GM12878 (cell line): ENCODE results near the gene AKR1B15. TPM values are rescaled to one million over a fixed set of nuclear protein-coding genes. Genes with fewer than 3 reads are reported as not detected.

Experiments used
- ATAC-seq: fragments of 200-7000 bp; cut with Tn5 transposase; 3 replicates; pipeline ENCODE4 v1.9.1; 2020; ENCODE audit warnings: mild to moderate bottlenecking, moderate library complexity
- BruUV-seq: library from RNA; stranded (reverse); fragments of 400-500 nt; replicated peaks from 2 replicates; lab custom pipeline; 2021; lab: Mats Ljungman, UMichigan
- CTCF ChIA-PET: fragments of 300-600 bp; sonication (Branson Sonifier 250); formaldehyde crosslinking; extraction: SDS; loops from one replicate; lab custom pipeline; 2021; ENCODE audit warnings: inconsistent platforms; lab: Yijun Ruan, JAX
- POLR2A ChIA-PET: fragments of 350-600 bp; formaldehyde crosslinking; extraction: SDS; loops from one replicate; lab custom pipeline; 2021; ENCODE audit warnings: inconsistent platforms; lab: Charles Lee
- RAD21 ChIA-PET: fragments of 300-600 bp; sonication (Branson Sonifier 250); formaldehyde crosslinking; loops from one replicate; lab custom pipeline; 2023; ENCODE audit warnings: antibody characterized with exemption; ENCODE audit not compliant: unreplicated experiment; lab: Charles Lee
- SMC1A ChIA-PET: fragments of 300-600 bp; sonication (Branson Sonifier 250); formaldehyde crosslinking; loops from one replicate; lab custom pipeline; 2023; ENCODE audit not compliant: unreplicated experiment, uncharacterized antibody; lab: Charles Lee
- DNase-seq: peaks from one replicate; pipeline ENCODE4 v3.0.0-alpha.2; 2011; ENCODE audit warnings: low read depth, low spot score
- FAIRE-seq: peaks from 3 replicates; lab custom pipeline; 2011; peaks lifted over from hg19 to GRCh38; lab: Jason Lieb, UNC
- H2AFZ ChIP-seq: 2 replicates; pipeline ENCODE4 v1.6.0; 2011; ENCODE audit warnings: low read depth, low read length, control low read depth; ENCODE audit not compliant: control insufficient read depth
- H3K27ac ChIP-seq: 2 replicates; pipeline ENCODE4 v1.5.1; 2011; ENCODE audit warnings: control low read depth; ENCODE audit not compliant: control insufficient read depth, insufficient read depth
- H3K27me3 ChIP-seq, 2 experiments: replicated peaks in 1 of 2; 2 replicates each; pipeline versions ENCODE4 v1.6.0 to v1.6.1; 2011; ENCODE audit warnings: low read length in 1 of 2; ENCODE audit not compliant: control insufficient read depth in 2 of 2, insufficient read depth in 2 of 2
- H3K36me3 ChIP-seq, 2 experiments: 2 replicates each; pipeline ENCODE4 v1.5.1; 2011; ENCODE audit warnings: low read length in 1 of 2; ENCODE audit not compliant: control insufficient read depth in 2 of 2, insufficient read depth in 2 of 2
- H3K4me1 ChIP-seq: 2 replicates; pipeline ENCODE4 v1.6.1; 2011; ENCODE audit warnings: mild to moderate bottlenecking, low read length, moderate library complexity, mixed read lengths; ENCODE audit not compliant: control insufficient read depth, insufficient read depth
- H3K4me2 ChIP-seq: 2 replicates; pipeline ENCODE4 v1.6.0; 2011; ENCODE audit warnings: control low read depth; ENCODE audit not compliant: control insufficient read depth, insufficient read depth
- H3K4me3 ChIP-seq: fragments of 200-600 bp; sonication (generic); 2 replicates; pipeline ENCODE4 v1.5.1; 2016
- H3K79me2 ChIP-seq: 2 replicates; pipeline ENCODE4 v1.6.0; 2011; ENCODE audit warnings: low read length; ENCODE audit not compliant: control insufficient read depth, insufficient read depth
- H3K9ac ChIP-seq: 2 replicates; pipeline ENCODE4 v1.8.0; 2011; ENCODE audit warnings: low read length, control low read depth, mixed read lengths; ENCODE audit not compliant: control insufficient read depth, insufficient read depth
- H3K9me3 ChIP-seq: replicated peaks from 3 replicates; pipeline ENCODE4 v1.5.1; 2011; ENCODE audit warnings: mild to moderate bottlenecking, low read length; ENCODE audit not compliant: control insufficient read depth, insufficient read depth
- H4K20me1 ChIP-seq: 2 replicates; pipeline ENCODE4 v1.6.0; 2011; ENCODE audit not compliant: control insufficient read depth, insufficient read depth
- CREB1 ChIP-seq: IDR thresholded peaks from 2 replicates; pipeline ENCODE4 v1.6.1; 2012; ENCODE audit warnings: low read depth, mild to moderate bottlenecking, inconsistent platforms
- DPF2 ChIP-seq: fragments of 450-650 bp; IDR thresholded peaks from 2 replicates; pipeline ENCODE4 v1.6.1; 2017; ENCODE audit warnings: mild to moderate bottlenecking
- EP300 ChIP-seq, 2 experiments: fragments of 150-350 bp in 1 of 2; IDR thresholded peaks; 2 replicates each; pipeline ENCODE4 v1.6.1; 2011 to 2012; ENCODE audit warnings: low read depth in 2 of 2, low read length in 2 of 2, borderline replicate concordance in 1 of 2, improper control_type of control experiment in 1 of 2, inconsistent platforms in 1 of 2; ENCODE audit not compliant: control insufficient read depth in 1 of 2
- FOS ChIP-seq: IDR thresholded peaks from 3 replicates; pipeline ENCODE4 v1.6.1; 2011; ENCODE audit warnings: borderline replicate concordance; ENCODE audit not compliant: insufficient read length; ENCODE audit errors: extremely low read depth
- FOXK2 ChIP-seq: fragments of 450-650 bp; IDR thresholded peaks from 2 replicates; pipeline ENCODE4 v1.6.1; 2017; ENCODE audit warnings: mild to moderate bottlenecking, moderate library complexity
- HDAC2 ChIP-seq: fragments of 200-600 bp; sonication (generic); IDR thresholded peaks from 2 replicates; pipeline ENCODE4 v1.6.1; 2017
- IRF5 ChIP-seq: fragments of 450-650 bp; IDR thresholded peaks from 2 replicates; pipeline ENCODE4 v1.6.1; 2017; ENCODE audit warnings: borderline replicate concordance
- NFYB ChIP-seq: IDR thresholded peaks from 2 replicates; pipeline ENCODE4 v1.6.1; 2011; ENCODE audit warnings: low read depth, mild to moderate bottlenecking, low read length, improper control_type of control experiment, moderate library complexity; ENCODE audit not compliant: insufficient read depth
- PAX8 ChIP-seq: fragments of 450-650 bp; IDR thresholded peaks from 2 replicates; pipeline ENCODE4 v1.6.1; 2017; ENCODE audit warnings: mild to moderate bottlenecking, moderate library complexity
- RELB ChIP-seq: fragments of 450-650 bp; IDR thresholded peaks from 2 replicates; pipeline ENCODE4 v1.6.1; 2017; ENCODE audit warnings: low read depth, mild to moderate bottlenecking, moderate library complexity
- SPI1 ChIP-seq: IDR thresholded peaks from 2 replicates; pipeline ENCODE4 v1.6.1; 2011; ENCODE audit warnings: low read depth, mild to moderate bottlenecking, low read length, moderate library complexity, borderline replicate concordance; ENCODE audit not compliant: insufficient read depth
- SREBF1 ChIP-seq: IDR thresholded peaks from 2 replicates; pipeline ENCODE4 v1.6.1; 2012; ENCODE audit warnings: mild to moderate bottlenecking, low read length
- STAT3 ChIP-seq: IDR thresholded peaks from 2 replicates; pipeline ENCODE4 v1.6.1; 2011; ENCODE audit warnings: low read depth, low read length, improper control_type of control experiment
- TAF1 ChIP-seq: IDR thresholded peaks from 2 replicates; pipeline ENCODE4 v1.6.1; 2011; ENCODE audit warnings: mild to moderate bottlenecking, low read depth, low read length, borderline replicate concordance
- TCF3 ChIP-seq: IDR thresholded peaks from 2 replicates; pipeline ENCODE4 v1.6.1; 2012; ENCODE audit warnings: low read depth, mild to moderate bottlenecking, low read length, borderline replicate concordance; ENCODE audit not compliant: insufficient read depth
- WGBS: methylation state at CpG from one replicate; pipeline ENCODE4 v1.1.6; 2016; ENCODE audit warnings: low lambda C conversion rate; ENCODE audit not compliant: insufficient replicate concordance, insufficient coverage; ENCODE audit errors: missing lambda C conversion rate; 5-methylcytosine and 5-hydroxymethylcytosine counted together
- in situ Hi-C: fragments of 300-500 bp; cut with MboI; formaldehyde crosslinking; loops from 9 replicates; pipeline ENCODE4 v1.14.3; 2018; ENCODE audit warnings: mixed read lengths
- intact Hi-C: fragments of 100-400 bp; cut with micrococcal nuclease; formaldehyde crosslinking; loops from one replicate; pipeline ENCODE4 v1.14.2; 2022; ENCODE audit not compliant: unreplicated experiment
- polyA plus RNA-seq, 11 experiments: library from polyadenylated mRNA; depleted of rRNA in 4 of 11; unstranded in 6 of 11; stranded (reverse) in 5 of 11; fragments of >200 nt; fragmentation: Nextera tagmentation in 4 of 11; fragmentation: Illumina TruSeq in 1 of 11; extraction: Ambion mirVana in 4 of 11; extraction: Trizol in 1 of 11; gene quantifications; 1 replicate in 1 of 11; 2 replicates in 10 of 11; pipeline versions ENCODE4 v1.2.1 to v1.2.3, GENCODE V29; 2011 to 2016; ENCODE audit warnings: inconsistent platforms in 2 of 11, missing spikeins in 2 of 11, low read depth in 1 of 11
- total RNA-seq, 4 experiments: library from RNA; depleted of rRNA in 3 of 4; stranded (reverse); fragments of >200 nt in 3 of 4; fragmentation: Illumina TruSeq in 1 of 4; extraction: Trizol in 1 of 4; gene quantifications; 2 replicates each; pipeline versions ENCODE4 v1.2.1 to v1.2.3, GENCODE V29; 2013 to 2021

Gene AKR1B15
- total and polyA plus RNA-seq, 10 of the 15 experiments (the other 5 are each of a cell fraction or from before 2014, with no cell fraction given): 0.06 TPM; not detected in 9

GRCh38 chr7:134534633-134535032 lies 14.3 kb upstream of the AKR1B15 start:
- intact Hi-C loops: no loop called here
- Histone ChIP-seq H3K79me2 (no peaks in the 10 kb centered on the region), H3K4me1 (no peaks in the 10 kb centered on the region), H3K4me3 (no peak overlapping the region), H4K20me1 (no peaks in the 10 kb centered on the region), H3K9me3 (no peaks in the 10 kb centered on the region), H3K27ac (no peak overlapping the region), H3K9ac (no peak overlapping the region), H3K4me2 (no peak overlapping the region), H3K27me3 (no peaks in the 10 kb centered on the region; a peak in 2 of 4 replicates), H3K36me3 (no peaks in the 10 kb centered on the region), H2AFZ (no peak overlapping the region)
- in situ Hi-C loops: no loop called here
- ATAC-seq (no peak), FAIRE-seq (no peak), DNase-seq (no peak)
- RAD21 ChIA-PET: no interaction called here
- CTCF ChIA-PET: interaction anchor here (1.0 kb wide), 1 partner anchor 102 kb away, joined by 3 read pairs; no protein-coding TSS in a partner anchor
- SMC1A ChIA-PET: no interaction called here
- no TSS peak for BruUV-seq
- TF ChIP-seq NFYB: no peak
- no peak for TF ChIP-seq TAF1
- no peak for TF ChIP-seq CREB1
- TF ChIP-seq STAT3: no peak
- POLR2A ChIA-PET: no interaction called here
- 37% methylated on average over 3 of the region's 3 CpGs for WGBS

GRCh38 chr7:134535272-134535918 lies 13.5 kb upstream of the AKR1B15 start:
- RAD21 ChIA-PET: no interaction called here
- no TSS peak for BruUV-seq
- H4K20me1 ChIP-seq: no peaks in the 10 kb centered on the region
- H2AFZ ChIP-seq: no peak overlapping the region
- H3K79me2 ChIP-seq: no peaks in the 10 kb centered on the region
- FAIRE-seq: no peak
- H3K27ac ChIP-seq: no peak overlapping the region
- no peak overlapping the region for H3K4me3 ChIP-seq
- 50% methylated on average over 2 of the region's 3 CpGs for WGBS
- H3K36me3 ChIP-seq: no peaks in the 10 kb centered on the region
- no peak overlapping the region for H3K4me2 ChIP-seq
- no peaks in the 10 kb centered on the region for H3K9me3 ChIP-seq
- intact Hi-C loops (no loop called here), in situ Hi-C loops (no loop called here)
- no peaks in the 10 kb centered on the region; a peak in 2 of 4 replicates for H3K27me3 ChIP-seq
- SMC1A ChIA-PET: no interaction called here
- no peak for DNase-seq
- no peak overlapping the region for H3K9ac ChIP-seq
- no peaks in the 10 kb centered on the region for H3K4me1 ChIP-seq
- POLR2A ChIA-PET: no interaction called here
- ATAC-seq: no peak
- CTCF ChIA-PET: interaction anchor here (1.0 kb wide), 1 partner anchor 102 kb away, joined by 3 read pairs; no protein-coding TSS in a partner anchor
- TF ChIP-seq RELB: no peak
- no peak for TF ChIP-seq IRF5
- TF ChIP-seq DPF2: no peak
- no peak for TF ChIP-seq SPI1
- TF ChIP-seq PAX8: no peak
- no peak for TF ChIP-seq EP300 (IDR thresholded peaks at IDR 0.05; ENCODE audit: borderline replicate concordance in 1 of 2, control insufficient read depth in 1 of 2, low read depth in 2 of 2, low read length in 2 of 2)
- TF ChIP-seq FOS: no peak
- no peak for TF ChIP-seq SREBF1
- no peak for TF ChIP-seq FOXK2
- no peak for TF ChIP-seq HDAC2
- TF ChIP-seq TCF3: no peak
